ENCODE data around the gene PCGF5. TPM values are rescaled to one million over a fixed set of nuclear protein-coding genes. Genes with fewer than 3 reads are reported as not detected.
A peak's percentile ranks its signal among the peaks of the same experiment; 100 is the strongest.
"Not testable (repeated sequence)": the region's sequence is repeated elsewhere in the genome, so short reads cannot be mapped to it uniquely, and the experiment has no call there.

PCGF5 gene
- total RNA-seq, 3 donors from 2014 or later = 65.0 to 76.1 (median 65.8) TPM

DNA sequence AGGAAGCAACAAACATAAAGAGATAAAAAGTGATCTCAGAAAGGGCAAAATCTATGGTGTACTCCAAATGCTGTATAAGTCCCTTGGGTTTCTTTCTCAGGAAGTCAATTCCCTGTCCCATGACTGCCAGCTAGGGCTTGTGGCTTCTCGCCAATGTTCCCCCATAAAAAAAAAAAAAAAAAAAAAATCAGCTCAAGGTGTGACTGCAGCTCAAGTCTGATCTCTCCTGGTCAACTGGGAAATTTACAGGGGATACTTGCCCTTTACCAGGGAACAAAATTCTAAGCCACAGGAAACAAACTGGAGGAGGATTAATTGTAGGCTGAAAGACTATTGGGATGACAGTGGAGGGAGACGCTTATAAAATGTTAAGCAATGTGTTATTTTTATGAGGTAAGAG is 76.0 kb downstream of the PCGF5 start:
- intact Hi-C loops (cut with DNase I, micrococcal nuclease) = no loop called here
- no peaks in the 10 kb centered on the region for H3K36me3 ChIP-seq (ENCODE audit: low read depth)
- no peaks in the 10 kb centered on the region for H3K9me3 ChIP-seq
- TF ChIP-seq, protein P1, sequence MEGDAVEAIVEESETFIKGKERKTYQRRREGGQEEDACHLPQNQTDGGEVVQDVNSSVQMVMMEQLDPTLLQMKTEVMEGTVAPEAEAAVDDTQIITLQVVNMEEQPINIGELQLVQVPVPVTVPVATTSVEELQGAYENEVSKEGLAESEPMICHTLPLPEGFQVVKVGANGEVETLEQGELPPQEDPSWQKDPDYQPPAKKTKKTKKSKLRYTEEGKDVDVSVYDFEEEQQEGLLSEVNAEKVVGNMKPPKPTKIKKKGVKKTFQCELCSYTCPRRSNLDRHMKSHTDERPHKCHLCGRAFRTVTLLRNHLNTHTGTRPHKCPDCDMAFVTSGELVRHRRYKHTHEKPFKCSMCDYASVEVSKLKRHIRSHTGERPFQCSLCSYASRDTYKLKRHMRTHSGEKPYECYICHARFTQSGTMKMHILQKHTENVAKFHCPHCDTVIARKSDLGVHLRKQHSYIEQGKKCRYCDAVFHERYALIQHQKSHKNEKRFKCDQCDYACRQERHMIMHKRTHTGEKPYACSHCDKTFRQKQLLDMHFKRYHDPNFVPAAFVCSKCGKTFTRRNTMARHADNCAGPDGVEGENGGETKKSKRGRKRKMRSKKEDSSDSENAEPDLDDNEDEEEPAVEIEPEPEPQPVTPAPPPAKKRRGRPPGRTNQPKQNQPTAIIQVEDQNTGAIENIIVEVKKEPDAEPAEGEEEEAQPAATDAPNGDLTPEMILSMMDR (IDR thresholded peaks at IDR 0.05) = no peak
- ATAC-seq (peak; percentile 64), DNase-seq (peak in 1 of 3 donors; percentile 7)
- H3K4me1 ChIP-seq (ENCODE audit: low read depth) = no peaks in the 10 kb centered on the region
- no peak overlapping the region for H3K4me3 ChIP-seq

DNA sequence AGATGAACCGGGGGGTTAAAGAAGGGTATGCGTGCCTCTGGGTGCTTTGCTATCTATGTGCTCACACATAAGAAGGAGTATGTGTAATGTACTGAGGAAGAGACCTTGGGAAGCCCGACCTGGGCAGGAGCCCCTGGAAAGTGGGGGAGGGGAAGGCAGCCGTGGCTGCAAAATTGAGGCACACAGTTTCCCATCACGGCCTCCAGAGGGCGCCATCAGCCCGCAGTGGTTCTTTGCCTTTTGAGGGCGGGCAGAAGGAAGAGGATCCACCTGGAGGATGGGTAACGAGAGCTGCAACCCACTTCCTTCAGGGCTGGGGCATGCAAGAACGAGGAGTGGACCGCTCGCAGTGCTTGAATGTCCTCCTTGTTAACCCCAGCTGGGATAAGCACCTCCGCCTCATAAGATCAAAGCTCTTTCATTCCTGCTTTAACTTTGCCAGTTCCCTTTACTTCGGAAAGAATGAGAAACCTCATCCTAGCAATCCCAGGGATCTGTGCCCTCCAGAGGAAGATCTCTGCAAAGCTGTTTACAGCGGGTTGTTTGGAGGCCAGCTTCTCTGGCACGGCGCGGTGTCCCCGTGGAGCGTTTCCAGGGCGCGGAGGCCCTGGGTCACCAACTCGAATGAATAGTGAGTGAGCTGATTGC is 77.9 kb downstream of the PCGF5 start:
- peak; percentile 67 to 82 (median 72) for DNase-seq

DNA sequence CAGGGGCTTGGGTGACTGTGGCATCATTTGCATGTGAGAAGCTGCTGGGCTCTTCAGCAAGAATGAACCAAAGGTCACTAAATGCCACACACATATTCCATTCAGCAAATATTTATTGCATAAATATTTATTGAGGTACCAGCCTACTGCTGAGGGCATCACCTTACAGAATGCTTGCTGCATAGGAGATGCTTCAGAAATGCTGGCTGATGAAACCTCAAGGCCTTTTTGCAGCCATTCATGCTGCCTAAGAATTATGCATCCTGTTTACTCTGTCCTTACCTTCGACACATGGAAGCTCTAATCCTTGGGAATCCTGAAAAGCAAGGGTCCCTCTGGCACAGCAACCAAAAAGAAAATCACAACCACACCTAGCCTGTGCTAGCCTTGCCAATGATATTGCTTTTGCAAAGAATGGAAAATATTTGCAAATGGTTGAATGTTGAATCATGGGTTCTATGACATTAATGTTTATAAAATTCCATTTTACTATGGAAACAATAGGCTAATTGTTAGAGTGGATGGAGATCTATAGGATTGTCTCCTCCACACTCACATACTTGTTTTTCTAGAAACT is 79.6 kb downstream of the PCGF5 start:
- H3K4me1 ChIP-seq (ENCODE audit: low read depth) = no peaks in the 10 kb centered on the region
- no peak for DNase-seq
- no peak for ATAC-seq
- no peaks in the 10 kb centered on the region for H3K9me3 ChIP-seq
- no peak overlapping the region for H3K4me3 ChIP-seq
- intact Hi-C loops (cut with DNase I, micrococcal nuclease) = no loop called here
- TF ChIP-seq, protein P1 (IDR thresholded peaks at IDR 0.05) = no peak
- no peaks in the 10 kb centered on the region for H3K36me3 ChIP-seq (ENCODE audit: low read depth)

More for the DNA sequence above, 77.9 kb downstream of the PCGF5 start:
- TF ChIP-seq, protein P1 (IDR thresholded peaks at IDR 0.05) = peak; percentile 87
- H3K4me1 ChIP-seq (ENCODE audit: low read depth) = no peaks in the 10 kb centered on the region
- H3K36me3 ChIP-seq (ENCODE audit: low read depth) = no peaks in the 10 kb centered on the region
- peak; percentile 91 for ATAC-seq
- intact Hi-C loops (cut with DNase I, micrococcal nuclease) = no loop called here
- no peak overlapping the region for H3K4me3 ChIP-seq
- no peaks in the 10 kb centered on the region for H3K9me3 ChIP-seq

DNA sequence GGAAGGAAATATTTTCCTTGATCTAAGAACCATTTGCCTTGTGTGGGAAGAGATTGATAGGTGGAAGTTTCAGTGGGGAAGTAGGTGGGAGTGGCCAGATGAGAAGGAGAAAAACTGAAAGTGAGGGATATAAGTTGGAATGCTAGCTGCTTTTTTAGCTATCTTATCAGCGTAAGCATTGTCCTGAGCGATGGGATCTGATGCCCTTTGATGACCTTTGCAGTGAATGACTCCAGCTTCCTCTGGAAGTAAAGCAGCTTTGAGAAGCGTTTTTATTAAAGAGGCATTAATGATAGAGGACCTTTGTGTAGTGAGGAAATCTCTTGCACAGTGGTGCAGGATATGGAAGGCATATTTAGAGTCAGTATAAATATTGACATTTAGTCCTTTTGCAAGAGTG is 82.5 kb downstream of the PCGF5 start:
- H3K9me3 ChIP-seq; ATAC-seq; H3K4me1 ChIP-seq (ENCODE audit: low read depth); H3K36me3 ChIP-seq (ENCODE audit: low read depth); intact Hi-C loops (cut with DNase I, micrococcal nuclease); H3K4me3 ChIP-seq; DNase-seq: not testable (repeated sequence)

DNA sequence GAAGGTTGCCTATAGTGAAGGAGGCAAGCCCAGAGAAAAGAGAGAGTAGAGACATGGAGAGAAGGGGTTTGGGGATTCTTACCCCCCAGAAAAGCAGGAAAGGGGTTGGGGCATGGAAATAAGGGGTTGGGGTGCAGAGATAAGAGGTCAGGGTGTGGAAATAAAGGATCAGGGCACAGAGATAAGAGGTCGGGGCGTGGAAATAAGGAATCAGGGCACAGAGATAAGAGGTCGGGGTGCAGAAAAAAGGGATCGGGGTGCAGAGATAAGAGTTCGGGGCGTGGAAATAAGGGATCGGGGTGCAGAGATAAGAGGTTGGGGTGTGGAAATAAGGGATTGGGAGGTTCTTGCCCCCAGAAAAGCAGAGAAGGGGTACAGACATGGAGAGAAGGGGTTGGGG is 85.5 kb downstream of the PCGF5 start:
- DNase-seq; ATAC-seq; H3K9me3 ChIP-seq; H3K36me3 ChIP-seq (ENCODE audit: low read depth); intact Hi-C loops (cut with DNase I, micrococcal nuclease); H3K4me3 ChIP-seq; H3K4me1 ChIP-seq (ENCODE audit: low read depth): not testable (repeated sequence)

DNA sequence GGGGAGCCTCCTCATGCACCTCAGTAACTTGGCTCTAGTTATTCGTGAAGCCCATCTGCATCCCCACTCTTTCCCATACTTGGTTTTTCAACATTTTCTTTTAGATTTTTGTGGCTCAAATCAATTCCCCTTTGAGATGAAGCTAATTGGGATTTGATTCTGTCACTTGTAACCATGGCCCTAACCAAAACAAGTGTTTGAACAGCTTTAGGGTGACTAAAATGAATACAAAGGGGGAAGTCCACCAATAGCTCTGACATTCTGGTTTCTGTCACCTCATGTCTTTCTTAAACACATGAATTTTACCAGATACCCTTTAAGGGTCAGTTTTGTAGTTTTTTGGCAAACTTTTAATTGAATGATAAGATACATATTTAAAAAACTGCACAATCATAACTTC is 87.0 kb downstream of the PCGF5 start:
- H3K4me3 ChIP-seq = no peak overlapping the region
- ATAC-seq (no peak), DNase-seq (no peak)
- H3K4me1 ChIP-seq (ENCODE audit: low read depth) = no peaks in the 10 kb centered on the region
- intact Hi-C loops (cut with DNase I, micrococcal nuclease) = no loop called here
- H3K9me3 ChIP-seq = no peaks in the 10 kb centered on the region
- H3K36me3 ChIP-seq (ENCODE audit: low read depth) = no peaks in the 10 kb centered on the region
- TF ChIP-seq, protein P1 (IDR thresholded peaks at IDR 0.05) = no peak

All from mucosa of descending colon (tissue), 3 donors.